A204.1 (cell line): ENCODE measurements around the gene FAM187B.

Experiments used
- FAIRE-seq: peaks from 2 replicates; lab custom pipeline; 2012; peaks lifted over from hg19 to GRCh38; lab: Jason Lieb, UNC

Gene FAM187B

GRCh38 chr19:35228177-35228930 lies at the start of gene FAM187B:
TSS of gene FAM187B (minus strand) at chr19:35228739. CDS start at chr19:35228680, 59 bp downstream.
- FAIRE-seq: no peak

- FAIRE-seq: no peak
Observed at GRCh38 chr19:35276706-35277281, 48.3 kb upstream of the FAM187B start.

GRCh38 chr19:35274323-35274722 lies 45.8 kb upstream of the FAM187B start:
- no peak for FAIRE-seq

GRCh38 chr19:35273686-35274259 lies 45.2 kb upstream of the FAM187B start:
- no peak for FAIRE-seq

GRCh38 chr19:35272954-35273649 lies 44.6 kb upstream of the FAM187B start:
- no peak for FAIRE-seq

- FAIRE-seq: no peak
Observed at GRCh38 chr19:35272122-35272719, 43.7 kb upstream of the FAM187B start.

GRCh38 chr19:35271546-35271945 lies 43.0 kb upstream of the FAM187B start:
- no peak for FAIRE-seq

- no peak for FAIRE-seq
Observed at GRCh38 chr19:35270381-35270811, 41.9 kb upstream of the FAM187B start.

- FAIRE-seq: no peak
Observed at GRCh38 chr19:35269438-35270117, 41.0 kb upstream of the FAM187B start.

GRCh38 chr19:35268536-35269437 lies 40.2 kb upstream of the FAM187B start, which contains the start of gene USF2:
TSS of gene USF2 (plus strand) at chr19:35268962. CDS start at chr19:35269102, 140 bp downstream.
- no peak for FAIRE-seq

GRCh38 chr19:35267818-35268535 lies 39.4 kb upstream of the FAM187B start:
- FAIRE-seq: no peak

- FAIRE-seq: no peak
Observed at GRCh38 chr19:35267353-35267817, 38.8 kb upstream of the FAM187B start.

- FAIRE-seq: no peak
Observed at GRCh38 chr19:35266520-35267352, 38.2 kb upstream of the FAM187B start.

- no peak for FAIRE-seq
Observed at GRCh38 chr19:35265900-35266519, 37.5 kb upstream of the FAM187B start.

- FAIRE-seq: no peak
Observed at GRCh38 chr19:35265126-35265899, 36.8 kb upstream of the FAM187B start.

- no peak for FAIRE-seq
Observed at GRCh38 chr19:35264268-35265125, 36.0 kb upstream of the FAM187B start.
